Head of caudate nucleus (tissue), 42 donors: ENCODE measurements around the gene CABLES2.

Experiments
- DNase-seq, 42 donors: peaks; one replicate each; pipeline versions ENCODE4 v3.0.0 to v3.0.0-alpha.2; 2020 to 2021; ENCODE audit warnings: mixed read lengths in 7 of 42
- intact Hi-C: fragments of 100-400 bp; cut with DNase I; formaldehyde crosslinking; loops from one replicate; pipeline ENCODE4 v1.15.0; 2022

Gene CABLES2

GRCh38 chr20:62421716-62421990 is 14.6 kb upstream of the CABLES2 start:
- no peak for DNase-seq

DNA sequence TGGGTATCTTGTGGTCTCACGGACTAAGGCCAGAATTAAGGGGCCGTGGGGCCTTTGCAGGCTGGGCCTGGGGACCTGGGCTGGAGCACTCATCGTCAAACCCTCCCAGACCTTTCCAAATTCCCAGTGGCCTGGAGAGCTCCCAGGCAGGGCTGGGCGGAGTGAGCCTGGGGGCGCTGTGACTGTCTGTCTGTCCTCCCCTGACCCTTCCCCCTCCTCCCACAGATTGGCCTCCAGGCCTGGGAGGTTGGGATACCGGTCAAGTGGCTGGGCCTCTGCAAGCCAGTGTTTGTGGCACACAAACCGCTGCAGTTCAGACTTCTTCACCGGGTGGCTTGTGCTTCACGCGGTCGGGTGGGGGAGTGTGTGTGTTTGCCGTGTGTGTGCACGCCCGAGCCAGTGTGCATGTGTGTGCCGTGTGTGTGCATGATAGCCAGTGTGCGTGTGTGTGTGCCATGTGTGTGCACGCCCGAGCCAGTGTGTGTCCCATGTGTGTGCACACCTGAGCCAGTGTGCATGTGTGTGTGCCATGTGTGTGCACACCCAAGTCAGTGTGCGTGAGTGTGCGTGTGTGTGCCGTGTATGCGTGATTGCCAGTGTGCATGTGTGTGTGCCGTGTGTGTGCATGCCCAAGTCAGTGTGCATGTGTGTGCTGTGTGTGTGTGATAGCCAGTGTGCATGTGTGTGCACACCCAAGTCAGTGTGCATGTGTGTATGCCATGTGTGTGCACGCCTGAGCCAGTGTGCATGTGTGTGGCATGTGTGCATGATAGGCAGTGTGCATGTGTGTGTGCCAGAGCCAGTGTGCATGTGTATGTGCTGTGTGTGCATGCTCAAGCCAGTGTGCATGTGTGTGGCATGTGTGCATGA is 14.0 kb upstream of the CABLES2 start:
- intact Hi-C loops = no loop called here
- no peak for DNase-seq

More at GRCh38 chr20:62421716-62421990, 14.6 kb upstream of the CABLES2 start:
- intact Hi-C loops = no loop called here

DNA sequence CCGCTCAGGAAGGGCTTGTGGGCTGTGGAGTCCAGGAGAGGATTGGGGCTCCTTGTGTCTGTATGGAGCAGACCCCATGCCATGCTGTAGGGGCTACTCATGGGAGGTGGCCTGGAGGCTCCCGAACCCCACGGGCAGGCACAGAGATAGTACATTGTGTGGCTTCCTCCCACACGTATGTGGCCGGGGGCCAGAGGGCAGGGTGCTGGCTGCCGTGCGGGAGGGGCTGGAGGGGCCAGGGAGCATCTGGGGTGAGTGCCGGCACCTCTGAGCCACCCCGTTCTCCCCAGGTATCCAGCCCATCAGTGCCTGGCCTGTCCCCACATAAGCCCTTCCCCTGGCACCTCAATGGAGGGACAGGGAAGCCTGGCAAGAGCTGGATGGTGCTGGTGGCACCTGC is 12.7 kb upstream of the CABLES2 start:
- intact Hi-C loops = no loop called here
- no peak for DNase-seq

DNA sequence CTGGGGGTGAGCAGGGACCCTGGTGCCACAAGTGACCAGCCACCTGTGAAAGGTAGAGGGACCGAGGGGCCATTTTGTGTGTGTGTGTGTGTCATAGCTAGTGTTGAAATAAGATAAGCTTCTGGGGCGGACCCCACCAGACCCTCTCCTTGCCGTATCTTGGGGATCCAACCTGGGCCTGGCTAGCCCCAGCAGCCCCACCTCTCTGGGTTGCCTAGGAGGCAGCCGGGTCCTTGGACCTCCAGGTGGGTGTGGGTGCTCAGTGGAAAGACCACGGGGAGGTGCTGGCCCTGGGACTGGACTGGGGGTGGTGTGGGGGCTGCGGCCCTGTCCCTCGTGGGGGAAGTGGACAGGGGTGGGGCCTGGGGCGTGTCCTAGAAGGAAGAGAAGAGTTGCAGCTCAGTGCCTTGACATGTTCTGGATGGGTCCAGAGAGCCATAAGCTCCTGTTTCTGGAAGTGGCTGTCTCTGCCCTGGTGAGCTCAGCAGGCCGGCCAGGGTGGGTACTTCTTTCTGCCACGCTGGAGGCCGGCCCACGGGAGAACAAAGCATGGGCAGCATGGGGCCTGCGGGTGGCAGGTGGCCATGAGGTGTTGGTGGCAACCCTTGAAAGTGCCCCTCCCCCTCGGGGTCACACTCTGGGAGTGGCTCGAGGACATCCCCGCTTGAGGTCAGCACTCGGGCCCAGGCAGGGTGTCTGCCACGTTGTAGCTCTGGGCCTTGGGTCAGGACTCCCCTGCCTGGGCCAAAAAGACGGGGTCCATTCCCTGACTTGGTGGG is 11.8 kb upstream of the CABLES2 start:
- no peak for DNase-seq
- intact Hi-C loops = no loop called here

DNA sequence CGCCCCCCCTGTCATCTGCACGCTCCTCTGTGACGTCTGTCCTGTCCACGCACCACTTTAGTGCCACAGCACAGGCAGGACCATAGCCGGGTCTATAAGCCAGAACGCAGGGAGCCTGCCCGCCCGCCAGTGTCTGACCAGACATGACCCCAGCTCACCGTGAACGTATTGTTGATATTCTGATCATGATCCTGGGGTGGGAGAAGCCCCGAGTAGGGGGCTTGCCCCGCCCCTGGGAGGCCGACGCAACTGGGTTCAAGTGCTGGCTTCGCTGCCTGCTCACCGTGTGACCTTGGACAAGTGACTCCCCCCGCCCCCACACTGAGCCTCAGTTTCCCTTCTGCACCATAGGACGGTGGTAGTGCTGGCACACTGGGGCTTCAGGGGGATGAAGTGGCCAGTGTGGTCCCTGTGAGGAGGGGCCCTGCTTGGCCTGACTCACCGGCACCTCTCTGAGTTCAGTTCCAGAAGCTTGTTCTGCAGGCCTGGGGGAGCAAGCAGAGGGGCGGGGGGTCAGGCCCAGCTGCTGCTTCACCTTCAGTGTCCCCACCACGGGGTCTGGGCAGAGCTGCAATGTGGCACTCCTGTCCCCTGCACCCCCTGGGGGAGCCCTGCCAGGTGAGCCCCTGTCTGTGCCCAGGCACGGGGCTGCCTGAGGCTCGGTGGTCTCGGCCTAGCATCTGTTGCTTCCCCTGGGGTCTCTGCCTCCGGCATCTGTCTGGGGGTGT is 11.1 kb upstream of the CABLES2 start:
- no peak for DNase-seq
- intact Hi-C loops = no loop called here

GRCh38 chr20:62416651-62417637 is 9.9 kb upstream of the CABLES2 start:
- intact Hi-C loops = no loop called here
- no peak for DNase-seq

- intact Hi-C loops = no loop called here
- no peak for DNase-seq
These were observed 8.4 kb upstream of the CABLES2 start for GRCh38 chr20:62415354-62416111.

- no peak for DNase-seq
- intact Hi-C loops = no loop called here
These were observed 6.9 kb upstream of the CABLES2 start for GRCh38 chr20:62413896-62414481.

DNA sequence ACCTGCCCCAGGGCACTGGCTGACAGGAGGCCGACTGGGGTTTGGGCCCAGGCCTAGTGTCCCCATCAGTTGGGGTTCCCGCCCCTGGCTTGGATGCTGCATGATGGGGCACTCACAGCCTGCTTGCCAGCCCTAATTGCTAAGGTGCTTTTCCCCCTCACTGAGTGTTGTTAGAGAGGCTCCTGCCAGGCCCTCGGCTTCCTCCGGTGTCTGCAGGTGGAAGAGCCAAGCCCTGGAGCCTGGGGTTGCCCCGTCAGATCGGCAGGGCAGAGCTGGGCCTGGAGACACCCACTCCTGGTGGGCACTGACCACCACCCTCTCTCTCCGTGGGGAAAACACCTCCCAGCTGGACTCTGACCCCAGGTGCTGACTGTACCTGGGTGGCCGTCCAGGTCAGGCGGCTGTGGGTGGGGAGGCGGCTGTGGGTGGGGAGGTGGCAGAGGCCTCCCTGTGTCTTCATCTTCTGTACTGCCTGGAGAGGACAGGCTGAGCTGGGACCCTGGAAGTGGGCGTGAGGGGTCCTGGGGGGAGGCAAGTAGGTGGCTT is 6.0 kb upstream of the CABLES2 start:
- DNase-seq = no peak
- intact Hi-C loops = no loop called here

- intact Hi-C loops = no loop called here
- no peak for DNase-seq
These were observed 5.3 kb upstream of the CABLES2 start for GRCh38 chr20:62412194-62413024.

GRCh38 chr20:62411479-62412193 is 4.6 kb upstream of the CABLES2 start:
- intact Hi-C loops = no loop called here
- DNase-seq = no peak

- no peak for DNase-seq
- intact Hi-C loops = no loop called here
These were observed 3.8 kb upstream of the CABLES2 start for GRCh38 chr20:62410746-62411478.

DNA sequence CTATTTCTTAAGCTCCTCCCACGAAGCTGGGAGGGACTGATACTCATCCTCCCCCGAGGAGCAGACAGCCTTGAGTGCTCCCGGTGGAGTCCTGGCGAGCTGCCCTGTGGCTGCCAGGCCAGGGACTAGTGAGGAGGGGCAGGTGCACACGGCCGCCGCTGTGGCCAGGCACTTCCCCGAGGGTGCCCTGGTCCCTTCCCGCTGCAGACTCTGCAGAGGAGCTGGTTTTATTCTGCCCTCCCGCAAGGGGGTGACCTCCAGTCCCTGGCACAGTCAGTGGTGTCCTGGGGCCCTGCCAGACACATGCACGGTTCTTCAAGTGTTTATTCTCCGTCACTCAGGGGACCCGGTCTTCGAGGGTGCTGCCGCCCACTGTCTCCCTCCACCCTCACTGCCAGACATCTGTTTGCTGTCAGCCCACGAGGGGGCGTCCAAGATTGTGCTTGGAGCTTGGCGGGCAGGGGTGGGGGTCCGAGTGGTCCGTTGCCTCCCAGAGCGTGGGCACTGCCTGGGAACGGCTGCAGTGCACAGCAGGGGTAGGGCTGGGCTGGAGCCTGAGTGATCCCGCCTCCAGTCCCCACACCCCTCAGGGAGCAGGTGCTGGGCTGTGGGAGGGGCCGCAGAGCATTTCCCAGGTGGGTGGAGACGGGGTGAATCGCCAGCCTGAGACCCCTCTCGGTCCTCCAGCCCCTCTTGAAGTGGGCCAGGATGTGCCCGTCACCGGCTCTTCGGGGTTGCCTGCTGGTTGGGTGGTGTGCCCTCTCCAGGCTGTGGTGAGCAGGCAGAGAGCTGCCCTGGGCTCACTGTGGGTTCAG is 3.1 kb upstream of the CABLES2 start:
- DNase-seq = peak in 28 of 42 donors; percentile 19 to 66 (median 38)
- intact Hi-C loops = no loop called here

DNA sequence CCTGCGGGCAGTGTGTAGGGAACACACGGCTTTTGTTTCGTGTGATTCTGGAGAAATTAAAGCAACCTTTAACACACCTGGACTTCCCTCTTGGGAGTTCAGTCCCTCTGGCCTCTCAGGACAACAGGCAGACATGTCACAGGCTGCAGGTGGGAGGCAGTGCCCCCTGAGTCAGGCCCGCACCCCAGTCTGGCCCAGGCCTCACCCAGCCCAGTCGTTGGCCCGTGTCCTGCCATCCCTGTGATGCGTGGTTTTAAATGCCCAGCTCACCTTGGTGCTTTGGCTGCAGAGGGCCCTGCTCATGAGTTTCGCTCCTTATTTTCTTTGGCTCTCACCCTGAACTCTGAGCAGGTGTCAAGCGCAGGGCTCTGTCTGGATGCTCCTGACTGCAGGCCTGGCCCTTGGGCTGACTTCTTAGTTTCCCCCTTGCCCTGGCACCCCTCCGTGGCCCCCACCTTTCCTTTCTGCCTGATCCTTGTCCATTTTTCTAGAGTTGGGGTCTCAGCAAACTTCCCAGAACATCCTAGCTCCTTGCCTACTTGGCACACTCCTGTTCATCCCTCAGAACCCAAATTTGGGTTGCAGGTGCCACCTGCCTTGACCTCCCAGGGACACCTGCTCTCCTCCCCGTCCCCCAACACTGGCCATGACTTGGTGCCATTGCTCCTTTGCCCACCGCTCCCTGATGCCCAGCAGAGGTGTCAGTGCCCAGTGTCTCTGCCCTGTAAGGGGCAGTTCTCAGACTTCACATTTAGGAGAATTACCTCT is 2.2 kb upstream of the CABLES2 start:
- DNase-seq = no peak
- intact Hi-C loops = no loop called here
